ENCODE results near the gene DUOX2. TPM values are rescaled to one million over a fixed set of nuclear protein-coding genes. Genes with fewer than 3 reads are reported as not detected.
"Not testable (repeated sequence)": the region's sequence is repeated elsewhere in the genome, so short reads cannot be mapped to it uniquely, and the experiment has no call there.

DUOX2 gene
- polyA plus RNA-seq, 1 experiment, result not detected

- no peaks in the 10 kb centered on the region for H3K36me3 ChIP-seq (ENCODE audit: control insufficient read depth, insufficient read depth, low read length)
- TF ChIP-seq CTCF (IDR thresholded peaks at IDR 0.05; ENCODE audit: insufficient read depth, low read depth, low read length), result no peak
- H3K27me3 ChIP-seq (ENCODE audit: control insufficient read depth, insufficient read depth, low read length), result peaks cover 5% of the 10 kb centered on the region
- no peak overlapping the region for H3K4me3 ChIP-seq (ENCODE audit: low read depth, low read length)
- ChIA-PET POLR2A (no interaction called here), CTCF (no interaction called here)
- DNase-seq (ENCODE audit: low read depth), result no peak
Measured at GRCh38 chr15:45088801-45089711, 24.9 kb downstream of the DUOX2 start.

GRCh38 chr15:45087513-45087912 lies 26.5 kb downstream of the DUOX2 start:
- no peak for DNase-seq (ENCODE audit: low read depth)
- TF ChIP-seq CTCF (IDR thresholded peaks at IDR 0.05; ENCODE audit: insufficient read depth, low read depth, low read length), result no peak
- Histone ChIP-seq H3K4me3 (ENCODE audit: low read depth, low read length) (no peak overlapping the region), H3K36me3 (ENCODE audit: control insufficient read depth, insufficient read depth, low read length) (no peaks in the 10 kb centered on the region), H3K27me3 (ENCODE audit: control insufficient read depth, insufficient read depth, low read length) (peaks cover 5% of the 10 kb centered on the region; the same call in 1 of the 2 replicates)
- ChIA-PET POLR2A (no interaction called here), CTCF (no interaction called here)

- DNase-seq (ENCODE audit: low read depth), result no peak
- CTCF ChIA-PET, result interaction anchor here (0.7 to 2.2 kb wide), 2 partner anchors 34 to 61 kb away, joined by 3 to 11 read pairs; partner anchors contain the start of gene SORD
Measured at GRCh38 chr15:45084163-45084562, 29.8 kb downstream of the DUOX2 start.

GRCh38 chr15:45083223-45083622 lies 30.7 kb downstream of the DUOX2 start:
- POLR2A ChIA-PET, result no interaction called here
- no peak for TF ChIP-seq CTCF (IDR thresholded peaks at IDR 0.05; ENCODE audit: insufficient read depth, low read depth, low read length)
- Histone ChIP-seq H3K27me3 (ENCODE audit: control insufficient read depth, insufficient read depth, low read length) (no peaks in the 10 kb centered on the region), H3K36me3 (ENCODE audit: control insufficient read depth, insufficient read depth, low read length) (no peaks in the 10 kb centered on the region), H3K4me3 (ENCODE audit: low read depth, low read length) (no peak overlapping the region)
- no peak for DNase-seq (ENCODE audit: low read depth)
- CTCF ChIA-PET, result interaction anchor here (2.2 kb wide), 1 partner anchor 35 kb away, joined by 11 read pairs; no protein-coding TSS in a partner anchor

More at GRCh38 chr15:45084163-45084562, 29.8 kb downstream of the DUOX2 start:
- no peak for TF ChIP-seq CTCF (IDR thresholded peaks at IDR 0.05; ENCODE audit: insufficient read depth, low read depth, low read length)
- Histone ChIP-seq H3K27me3 (ENCODE audit: control insufficient read depth, insufficient read depth, low read length) (no peaks in the 10 kb centered on the region), H3K36me3 (ENCODE audit: control insufficient read depth, insufficient read depth, low read length) (no peaks in the 10 kb centered on the region), H3K4me3 (ENCODE audit: low read depth, low read length) (no peak overlapping the region)
- POLR2A ChIA-PET, result no interaction called here

GRCh38 chr15:45082412-45082811 lies 31.6 kb downstream of the DUOX2 start:
- H3K27me3 ChIP-seq (ENCODE audit: control insufficient read depth, insufficient read depth, low read length); DNase-seq (ENCODE audit: low read depth); H3K36me3 ChIP-seq (ENCODE audit: control insufficient read depth, insufficient read depth, low read length); POLR2A ChIA-PET; H3K4me3 ChIP-seq (ENCODE audit: low read depth, low read length); CTCF ChIA-PET: not testable (repeated sequence)

- POLR2A ChIA-PET; H3K4me3 ChIP-seq (ENCODE audit: low read depth, low read length); DNase-seq (ENCODE audit: low read depth); H3K36me3 ChIP-seq (ENCODE audit: control insufficient read depth, insufficient read depth, low read length); H3K27me3 ChIP-seq (ENCODE audit: control insufficient read depth, insufficient read depth, low read length): not testable (repeated sequence)
- CTCF ChIA-PET, result interaction anchor here (0.9 kb wide), 1 partner anchor 38 kb away, joined by 4 read pairs; no protein-coding TSS in a partner anchor
Measured at GRCh38 chr15:45080593-45080992, 33.4 kb downstream of the DUOX2 start.

- H3K36me3 ChIP-seq (ENCODE audit: control insufficient read depth, insufficient read depth, low read length); H3K27me3 ChIP-seq (ENCODE audit: control insufficient read depth, insufficient read depth, low read length); POLR2A ChIA-PET; DNase-seq (ENCODE audit: low read depth); H3K4me3 ChIP-seq (ENCODE audit: low read depth, low read length): not testable (repeated sequence)
- CTCF ChIA-PET, result interaction anchor here (2.4 kb wide), 1 partner anchor 39 kb away, joined by 8 read pairs; no protein-coding TSS in a partner anchor
Measured at GRCh38 chr15:45079628-45080246, 34.2 kb downstream of the DUOX2 start.

- H3K4me3 ChIP-seq (ENCODE audit: low read depth, low read length); POLR2A ChIA-PET; H3K27me3 ChIP-seq (ENCODE audit: control insufficient read depth, insufficient read depth, low read length); H3K36me3 ChIP-seq (ENCODE audit: control insufficient read depth, insufficient read depth, low read length); DNase-seq (ENCODE audit: low read depth): not testable (repeated sequence)
- CTCF ChIA-PET, result interaction anchor here (2.4 kb wide), 1 partner anchor 39 kb away, joined by 8 read pairs; no protein-coding TSS in a partner anchor
Measured at GRCh38 chr15:45079201-45079600, 34.8 kb downstream of the DUOX2 start.

Measured in BJ (cell line).